Measurements from ENCODE around the gene C15orf62.
A peak's percentile ranks its signal among the peaks of the same experiment; 100 is the strongest.

C15orf62 gene

GRCh38 chr15:40785164-40785563, 15.4 kb downstream of the C15orf62 start:
- no peak for DNase-seq

DNA sequence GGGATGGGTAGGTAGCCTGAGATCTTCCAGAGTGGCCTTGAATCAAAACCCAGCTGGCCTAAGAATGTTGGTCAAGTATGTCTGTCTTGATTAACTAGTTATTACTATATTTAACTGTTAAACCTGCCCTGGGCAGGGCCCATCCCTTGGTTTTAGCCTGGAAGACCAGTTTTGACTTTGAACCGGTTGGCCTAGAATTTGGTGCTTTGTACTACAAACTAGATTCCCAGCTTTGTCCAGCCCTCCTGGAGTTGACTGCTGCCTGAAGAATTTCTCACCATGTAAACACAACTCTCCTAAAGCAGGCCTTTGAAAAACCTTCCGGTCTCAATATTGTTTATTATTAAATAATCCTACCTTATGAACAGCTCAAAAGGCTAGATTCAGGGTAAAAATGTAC, 16.0 kb downstream of the C15orf62 start:
- DNase-seq, result no peak

DNA sequence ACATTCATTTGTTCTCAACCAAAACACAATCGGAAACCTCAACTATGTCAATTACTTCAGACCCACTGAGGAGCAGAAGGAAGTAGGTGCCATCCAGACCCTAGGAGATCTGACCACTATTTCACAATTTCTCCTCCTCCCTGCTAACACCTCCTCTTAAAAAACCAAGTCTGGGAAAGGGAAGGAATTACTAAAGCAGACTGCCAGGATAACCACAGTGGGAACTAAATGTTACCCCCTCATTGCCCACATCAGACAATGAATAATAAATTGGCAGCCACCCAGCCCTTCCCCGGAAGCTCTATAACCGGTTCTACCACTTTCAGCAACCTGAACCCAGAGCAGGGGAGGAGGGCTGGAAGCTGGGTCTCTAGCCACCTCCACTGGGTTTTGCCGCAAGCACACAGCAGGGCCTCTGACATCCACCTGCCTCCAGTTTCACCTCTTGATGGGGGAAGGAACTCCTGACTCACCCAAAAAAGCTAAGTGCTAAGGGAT, 17.6 kb downstream of the C15orf62 start:
- DNase-seq, result no peak

- DNase-seq, result no peak
Measured at GRCh38 chr15:40787991-40788390, 18.2 kb downstream of the C15orf62 start.

DNA sequence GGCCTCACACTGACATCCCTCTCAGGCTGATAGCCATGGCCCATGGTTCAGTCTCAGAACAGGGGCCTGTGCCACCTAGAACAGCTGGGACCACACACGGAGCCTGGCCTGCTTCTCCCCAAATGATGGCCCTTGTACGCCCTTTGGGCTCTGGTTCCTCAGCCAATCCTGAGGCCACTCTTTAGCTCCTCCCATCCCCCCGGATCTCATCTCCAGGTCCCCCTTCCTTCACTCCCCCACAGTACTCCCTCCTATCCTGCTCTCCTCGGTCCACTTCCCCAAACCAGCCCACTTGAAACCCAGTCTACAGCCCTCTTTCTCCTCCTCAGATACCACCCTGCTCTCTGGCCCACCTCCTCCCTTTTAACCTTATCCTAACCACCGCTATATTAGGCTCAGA, 19.3 kb downstream of the C15orf62 start:
- no peak for DNase-seq

DNA sequence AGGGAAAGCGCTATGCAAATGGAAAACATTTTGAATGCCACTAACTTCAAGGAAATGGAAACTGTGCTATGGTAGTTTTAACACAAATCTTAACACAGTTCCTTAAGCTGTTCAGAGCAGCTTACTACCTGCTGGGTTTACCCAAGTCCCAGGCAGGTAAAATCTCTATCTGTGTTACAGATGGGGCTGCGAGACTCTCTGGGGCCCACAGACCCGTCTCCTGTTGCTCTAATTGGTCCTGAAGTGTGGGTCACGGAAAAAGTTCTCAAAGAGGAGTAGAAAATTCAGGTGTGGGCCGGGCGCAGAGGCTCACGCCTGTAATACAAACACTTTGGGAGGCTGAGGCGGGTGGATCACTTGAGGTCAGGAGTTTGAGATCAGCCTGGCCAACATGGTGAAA, 20.2 kb downstream of the C15orf62 start:
- no peak for DNase-seq

DNA sequence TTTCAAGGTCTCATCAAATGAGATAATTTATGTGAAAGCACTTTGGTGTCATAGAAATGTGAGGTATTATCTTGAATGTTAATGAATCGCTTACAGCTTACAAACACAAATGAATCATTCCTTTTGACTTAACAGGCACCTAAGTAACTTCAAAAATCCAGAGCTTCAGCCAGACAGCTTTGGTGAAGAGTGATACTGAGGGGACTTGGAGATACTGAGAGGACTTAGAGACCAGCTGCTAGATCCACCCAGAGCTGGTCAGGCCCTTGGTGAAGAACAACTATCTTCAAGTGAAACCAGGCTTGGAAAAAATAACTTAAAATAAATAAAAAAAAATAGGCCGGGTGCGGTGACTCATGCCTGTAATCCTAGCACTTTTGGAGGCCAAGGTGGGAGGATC, 20.9 kb downstream of the C15orf62 start:
- no peak for DNase-seq

GRCh38 chr15:40792394-40792793, 22.6 kb downstream of the C15orf62 start:
- no peak for DNase-seq

DNA sequence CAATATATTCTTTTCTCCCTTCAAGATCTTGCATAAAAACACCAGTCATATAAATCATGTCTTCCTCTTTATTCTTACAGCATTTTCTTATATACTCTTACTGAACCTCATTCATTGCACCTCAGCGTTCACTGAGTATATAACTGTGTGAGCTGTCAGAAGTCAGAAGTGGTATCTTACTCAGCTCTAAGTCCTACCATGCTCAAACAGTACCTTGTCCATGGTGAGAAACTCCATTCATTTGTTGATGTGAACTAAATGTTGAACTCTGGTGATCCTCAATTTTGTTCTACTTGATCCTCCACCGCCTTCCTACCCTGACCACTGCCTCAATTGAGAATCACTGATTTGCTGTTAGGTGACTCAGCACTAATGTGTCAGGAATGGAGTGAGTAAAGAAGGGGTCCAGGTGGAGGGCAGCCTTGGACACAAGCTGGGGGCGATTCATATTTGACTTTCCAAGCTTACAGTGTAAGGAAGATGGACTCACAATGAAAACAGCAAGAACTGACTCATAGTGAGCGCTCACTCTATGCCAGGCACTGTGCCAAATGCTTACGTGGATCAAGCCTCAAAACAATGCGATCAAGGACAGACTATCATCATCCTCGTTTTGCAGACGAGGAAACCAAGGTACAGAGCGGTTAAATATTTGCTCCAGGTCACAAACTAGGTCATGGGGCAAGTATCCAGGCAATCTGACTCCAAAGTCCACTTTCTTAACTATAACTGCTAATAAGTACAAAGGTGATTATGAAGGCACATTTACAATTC, 23.6 kb downstream of the C15orf62 start:
- DNase-seq, result no peak

GRCh38 chr15:40796041-40796440, 26.3 kb downstream of the C15orf62 start:
- DNase-seq, result no peak

- DNase-seq, result no peak
Measured at GRCh38 chr15:40796512-40796911, 26.7 kb downstream of the C15orf62 start.

DNA sequence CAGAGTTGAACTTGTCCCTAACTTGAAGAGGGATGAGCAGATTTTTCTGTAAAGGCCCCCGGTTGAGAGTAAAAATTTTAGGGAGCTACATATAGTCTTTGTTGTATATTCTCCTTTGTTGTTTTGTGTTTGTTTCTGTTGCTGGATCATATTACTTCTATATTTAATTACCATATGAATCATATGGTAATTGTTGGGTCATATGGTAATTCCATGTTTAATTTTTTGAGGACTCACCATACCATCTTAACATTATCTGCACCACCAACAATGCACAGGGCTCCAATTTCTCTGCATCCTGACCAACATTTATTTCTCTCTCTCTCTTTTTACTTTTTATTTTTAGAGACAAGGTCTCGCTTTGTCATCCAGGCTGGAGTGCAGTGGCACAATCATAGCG, 29.7 kb downstream of the C15orf62 start:
- no peak for DNase-seq

GRCh38 chr15:40803076-40803475, 33.3 kb downstream of the C15orf62 start:
- DNase-seq, result no peak

- DNase-seq, result no peak
Measured at GRCh38 chr15:40803688-40804087, 33.9 kb downstream of the C15orf62 start.

GRCh38 chr15:40806672-40807027, 36.9 kb downstream of the C15orf62 start:
- no peak for DNase-seq

DNA sequence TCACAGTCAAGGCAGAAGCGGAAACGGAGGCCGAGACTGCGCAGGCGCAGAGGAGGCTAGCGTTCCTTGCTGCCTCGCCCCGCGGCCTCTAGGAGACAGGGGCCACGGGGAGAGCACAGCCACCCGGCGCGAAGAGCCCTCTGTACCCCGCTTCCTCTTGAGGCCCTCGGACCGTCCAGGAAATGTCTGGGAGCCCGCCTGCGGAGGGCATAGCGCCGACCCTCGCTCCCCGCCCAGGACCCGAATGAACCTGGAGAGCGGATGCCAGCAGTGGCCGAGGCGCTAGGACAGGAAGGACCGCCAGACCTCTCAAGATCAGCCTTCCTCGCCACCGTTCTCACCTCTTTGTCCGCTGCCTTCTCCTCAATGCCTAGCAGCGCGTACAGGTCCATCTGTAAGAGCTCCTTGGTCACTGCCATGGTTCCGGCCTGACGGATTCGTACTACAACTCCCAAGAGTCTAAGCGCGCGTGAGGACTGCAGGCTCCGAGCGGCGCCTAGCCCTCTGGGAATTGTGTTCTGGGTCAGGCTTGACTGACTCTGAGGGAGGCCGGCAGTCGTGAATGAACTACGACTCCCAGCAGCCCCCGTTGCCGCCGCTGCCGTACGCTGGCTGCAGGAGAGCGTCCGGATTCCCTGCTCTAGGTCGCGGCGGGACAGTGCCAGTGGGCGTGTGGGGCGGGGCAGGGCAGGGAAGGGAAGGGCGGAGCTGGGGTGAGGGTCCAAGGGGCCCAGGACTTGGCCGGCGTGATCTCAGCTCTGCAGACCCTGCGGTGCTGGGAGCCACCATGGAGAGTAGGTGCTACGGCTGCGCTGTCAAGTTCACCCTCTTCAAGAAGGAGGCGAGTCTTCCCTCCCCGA, 37.5 kb downstream of the C15orf62 start, which contains the start of the genes DNAJC17 and ZFYVE19:
TSS of gene DNAJC17 (minus strand) at position 446 of the 860 bp plus-strand sequence. CDS start at position 419, 27 bp downstream.
TSS of gene ZFYVE19 (plus strand) at position 62 of the 860 bp plus-strand sequence. CDS start at position 563, 501 bp downstream.
- peak; percentile 41 for DNase-seq

DNA sequence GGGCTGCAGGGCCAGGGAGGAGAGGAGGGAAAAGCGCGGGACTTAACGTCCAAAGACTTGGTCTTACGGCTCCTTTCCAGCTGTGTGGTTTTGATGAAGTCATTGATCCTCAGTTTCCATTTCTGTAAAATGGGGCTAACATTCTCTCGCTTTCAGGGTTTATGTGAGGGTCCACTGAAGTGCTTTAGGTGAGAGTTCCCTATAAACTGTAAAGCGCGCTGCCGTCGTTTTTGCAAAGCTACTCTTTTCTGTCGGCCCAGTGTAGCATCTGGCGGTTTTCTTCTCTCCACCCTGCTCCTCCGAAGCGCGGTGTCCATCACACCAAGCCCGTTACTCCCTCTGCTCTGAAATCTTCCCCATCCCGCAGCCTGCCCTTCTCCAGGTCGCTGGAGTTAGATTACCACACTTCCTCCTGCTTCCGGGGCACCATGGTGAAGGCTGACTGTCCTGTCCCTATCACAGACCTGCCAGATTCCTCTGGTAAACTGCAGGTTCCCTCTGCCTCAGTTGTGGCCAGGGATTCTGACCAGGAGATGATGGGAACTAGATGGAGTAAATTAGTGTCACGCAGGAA, 38.2 kb downstream of the C15orf62 start:
- no peak for DNase-seq

GRCh38 chr15:40808861-40809450, 39.2 kb downstream of the C15orf62 start:
- no peak for DNase-seq

DNA sequence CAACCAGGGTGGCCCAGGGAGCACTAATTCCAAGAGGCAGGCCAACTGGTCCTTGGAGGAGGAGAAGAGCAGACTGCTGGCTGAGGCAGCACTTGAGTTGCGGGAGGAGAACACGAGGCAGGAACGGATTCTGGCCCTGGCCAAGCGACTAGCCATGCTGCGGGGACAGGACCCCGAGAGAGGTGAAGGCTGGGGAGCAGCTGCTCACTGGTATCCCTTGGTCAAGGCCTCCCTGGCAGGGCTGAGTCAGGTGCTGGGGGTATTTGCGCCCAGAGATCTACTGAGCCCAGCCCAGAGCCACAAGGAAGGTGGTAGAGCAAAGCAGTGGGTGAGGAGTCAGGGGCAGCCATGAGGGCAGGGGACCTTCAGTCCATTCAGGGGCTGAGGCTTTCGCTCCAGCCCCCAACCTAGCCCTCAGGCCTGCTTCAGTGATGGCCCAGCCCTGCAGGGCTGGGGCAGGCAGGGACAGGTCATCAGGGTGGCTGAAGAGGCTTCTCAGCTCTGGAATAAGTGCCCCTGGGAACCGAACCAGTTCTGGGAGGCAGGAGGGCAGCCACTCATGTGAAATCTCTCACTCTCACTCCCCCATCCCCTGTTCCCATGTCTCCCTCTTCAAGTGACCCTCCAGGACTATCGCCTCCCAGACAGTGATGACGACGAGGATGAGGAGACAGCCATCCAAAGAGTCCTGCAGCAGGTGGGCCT, 43.1 kb downstream of the C15orf62 start:
- no peak for DNase-seq

GRCh38 chr15:40815042-40815698, 45.4 kb downstream of the C15orf62 start:
- no peak for DNase-seq

GRCh38 chr15:40819048-40819447, 49.3 kb downstream of the C15orf62 start:
- DNase-seq, result no peak

DNA sequence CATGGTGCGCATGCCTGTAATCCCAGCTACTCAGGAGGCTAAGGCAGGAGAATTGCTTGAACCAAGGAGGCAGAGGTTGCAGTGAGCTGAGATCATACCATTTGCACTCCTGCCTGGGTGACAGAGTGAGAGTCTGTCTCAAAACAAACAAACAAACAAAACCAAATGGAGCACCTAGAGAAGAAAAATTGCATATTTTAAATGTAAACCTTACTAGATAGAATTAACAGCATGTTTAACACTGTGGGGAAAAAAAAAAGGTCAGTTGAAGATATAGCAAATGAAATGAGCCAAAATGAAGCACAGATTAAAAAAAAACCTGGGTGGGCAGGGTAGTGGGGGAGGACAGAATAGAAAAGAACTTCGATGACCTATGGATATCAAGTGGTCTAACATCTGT, 51.4 kb downstream of the C15orf62 start:
- DNase-seq, result no peak

All from 8988T (cell line).